H9 (cell line): ENCODE data around the gene TFDP3. TPM values are rescaled to one million over a fixed set of nuclear protein-coding genes. Genes with fewer than 3 reads are reported as not detected.
A peak's percentile ranks its signal among the peaks of the same experiment; 100 is the strongest.

Source experiments
- DNase-seq: peaks from one replicate; pipeline ENCODE4 v3.0.0-alpha.2; 2017
- H2AFZ ChIP-seq: one replicate; pipeline ENCODE4 v1.6.1; 2013; ENCODE audit warnings: mild to moderate bottlenecking, low read length, control low read depth, moderate library complexity
- H2AK5ac ChIP-seq: 2 replicates; pipeline ENCODE4 v1.6.1; 2013; ENCODE audit warnings: low read length, control low read depth, mixed read lengths; ENCODE audit not compliant: insufficient read length
- H2BK120ac ChIP-seq: one replicate; pipeline ENCODE4 v1.6.1; 2013; ENCODE audit warnings: low read depth, mild to moderate bottlenecking, low read length, control low read depth, inconsistent platforms; ENCODE audit not compliant: poor library complexity, severe bottlenecking
- H2BK12ac ChIP-seq: 2 replicates; pipeline ENCODE4 v1.6.1; 2013; ENCODE audit warnings: low read length, control low read depth, mixed read lengths, low read depth; ENCODE audit not compliant: insufficient read length
- H2BK15ac ChIP-seq: 2 replicates; pipeline ENCODE4 v1.6.1; 2013; ENCODE audit warnings: low read depth, low read length, control low read depth
- H2BK20ac ChIP-seq: one replicate; pipeline ENCODE4 v1.6.1; 2013; ENCODE audit warnings: low read depth, mild to moderate bottlenecking, low read length, control low read depth, inconsistent platforms; ENCODE audit not compliant: poor library complexity, severe bottlenecking
- H2BK5ac ChIP-seq: 2 replicates; pipeline ENCODE4 v1.6.1; 2013; ENCODE audit warnings: low read length, control low read depth, mixed read lengths; ENCODE audit not compliant: insufficient read length
- H3K14ac ChIP-seq: 2 replicates; pipeline ENCODE4 v1.6.1; 2013; ENCODE audit warnings: low read length, control low read depth; ENCODE audit not compliant: insufficient read depth
- H3K18ac ChIP-seq: 2 replicates; pipeline ENCODE4 v1.6.1; 2013; ENCODE audit warnings: low read depth, mild to moderate bottlenecking, mixed read lengths, low read length, control low read depth; ENCODE audit not compliant: insufficient read length
- H3K23ac ChIP-seq: 2 replicates; pipeline ENCODE4 v1.6.1; 2013; ENCODE audit warnings: low read length, control low read depth, mixed read lengths, low read depth; ENCODE audit not compliant: insufficient read length
- H3K23me2 ChIP-seq: 2 replicates; pipeline ENCODE4 v1.6.1; 2013; ENCODE audit warnings: low read depth, mild to moderate bottlenecking, mixed read lengths, low read length, control low read depth; ENCODE audit not compliant: insufficient read length, poor library complexity, severe bottlenecking
- H3K27ac ChIP-seq: 2 replicates; pipeline ENCODE4 v1.5.1; 2013; ENCODE audit warnings: low read length, control low read depth, mixed read lengths, low read depth; ENCODE audit not compliant: insufficient read length
- H3K27me3 ChIP-seq: 2 replicates; pipeline ENCODE4 v1.6.1; 2013; ENCODE audit warnings: low read length, control low read depth, inconsistent platforms; ENCODE audit not compliant: insufficient read depth
- H3K4ac ChIP-seq: 2 replicates; pipeline ENCODE4 v1.6.1; 2013; ENCODE audit warnings: low read depth, mild to moderate bottlenecking, control low read depth, inconsistent platforms, low read length, moderate library complexity
- H3K4me1 ChIP-seq: 2 replicates; pipeline ENCODE4 v1.6.1; 2013; ENCODE audit warnings: low read length, control low read depth, inconsistent platforms; ENCODE audit not compliant: insufficient read depth
- H3K4me2 ChIP-seq: 2 replicates; pipeline ENCODE4 v1.6.1; 2013; ENCODE audit warnings: low read length, control low read depth, mixed read lengths; ENCODE audit not compliant: insufficient read length, insufficient read depth
- H3K56ac ChIP-seq: 2 replicates; pipeline ENCODE4 v1.6.1; 2013; ENCODE audit warnings: low read depth, mild to moderate bottlenecking, mixed read lengths, low read length, control low read depth; ENCODE audit not compliant: insufficient read length
- H3K79me1 ChIP-seq: 2 replicates; pipeline ENCODE4 v1.6.1; 2013; ENCODE audit warnings: low read depth, mild to moderate bottlenecking, moderate library complexity, low read length, control low read depth, inconsistent platforms; ENCODE audit not compliant: insufficient read depth, poor library complexity, severe bottlenecking
- H3K79me2 ChIP-seq: 2 replicates; pipeline ENCODE4 v1.6.1; 2013; ENCODE audit warnings: low read length, control low read depth, inconsistent platforms; ENCODE audit not compliant: insufficient read depth
- H3K9ac ChIP-seq: 2 replicates; pipeline ENCODE4 v1.6.1; 2013; ENCODE audit warnings: low read length, control low read depth, mixed read lengths; ENCODE audit not compliant: insufficient read length; ENCODE audit errors: extremely low read depth
- H3K9me3 ChIP-seq: one replicate; pipeline ENCODE4 v1.6.1; 2013; ENCODE audit warnings: low read depth, low read length, inconsistent platforms; ENCODE audit not compliant: control insufficient read depth
- H3T11ph ChIP-seq: one replicate; pipeline ENCODE4 v1.6.1; 2013; ENCODE audit warnings: mild to moderate bottlenecking, low read length, control low read depth, inconsistent platforms
- H4K20me1 ChIP-seq: one replicate; pipeline ENCODE4 v1.6.1; 2013; ENCODE audit not compliant: control insufficient read depth, insufficient read length, insufficient read depth
- H4K5ac ChIP-seq: 2 replicates; pipeline ENCODE4 v1.6.1; 2013; ENCODE audit warnings: low read depth, mild to moderate bottlenecking, mixed read lengths, low read length, control low read depth; ENCODE audit not compliant: insufficient read length
- H4K8ac ChIP-seq: replicated peaks from 2 replicates; pipeline ENCODE4 v1.6.1; 2013; ENCODE audit warnings: low read length, control low read depth, mixed read lengths, low read depth; ENCODE audit not compliant: insufficient read length
- H4K91ac ChIP-seq: 2 replicates; pipeline ENCODE4 v1.6.1; 2013; ENCODE audit warnings: low read depth, mild to moderate bottlenecking, moderate library complexity, mixed read lengths, low read length, control low read depth; ENCODE audit not compliant: insufficient read length
- H3K27ac Mint-ChIP-seq, 3 experiments: 2 replicates in 2 of 3; 3 replicates in 1 of 3; pipeline ENCODE4 v1.8.0; 2020 to 2021; ENCODE audit warnings: mixed read lengths in 3 of 3, mild to moderate bottlenecking in 1 of 3, moderate library complexity in 1 of 3
- H3K27me3 Mint-ChIP-seq: 2 replicates; pipeline ENCODE4 v1.8.0; 2021; ENCODE audit warnings: low read depth, mild to moderate bottlenecking, moderate library complexity, mixed read lengths
- H3K36me3 Mint-ChIP-seq, 3 experiments: 2 replicates in 2 of 3; 3 replicates in 1 of 3; pipeline ENCODE4 v1.8.0; 2020 to 2021; ENCODE audit warnings: low read depth in 3 of 3, mixed read lengths in 3 of 3; ENCODE audit not compliant: insufficient read depth in 1 of 3
- H3K4me1 Mint-ChIP-seq, 2 experiments: 2 replicates each; pipeline ENCODE4 v1.8.0; 2020; ENCODE audit warnings: mixed read lengths in 2 of 2
- H3K4me3 Mint-ChIP-seq, 2 experiments: 2 replicates in 1 of 2; 3 replicates in 1 of 2; pipeline ENCODE4 v1.8.0; 2020 to 2021; ENCODE audit warnings: mild to moderate bottlenecking in 2 of 2, mixed read lengths in 2 of 2, moderate library complexity in 1 of 2
- H3K9me3 Mint-ChIP-seq, 2 experiments: 2 replicates in 1 of 2; 3 replicates in 1 of 2; pipeline ENCODE4 v1.8.0; 2020; ENCODE audit warnings: mild to moderate bottlenecking in 2 of 2, mixed read lengths in 2 of 2, moderate library complexity in 1 of 2
- WGBS: extraction: QIAGEN DNeasy Blood & Tissue Kit; methylation state at CpG from one replicate; pipeline ENCODE4 v1.1.7; 2013; ENCODE audit warnings: missing lambda C conversion rate, low lambda C conversion rate, mixed read lengths; ENCODE audit not compliant: insufficient read length; ENCODE audit errors: extremely low coverage; 5-methylcytosine and 5-hydroxymethylcytosine counted together
- total RNA-seq: library from RNA; stranded (reverse); gene quantifications from 2 replicates; pipeline ENCODE4 v1.2.1, GENCODE V29; 2021
- TF ChIP-seq, protein P1 (sequence below): fragments of 200-600 bp; sonication (generic); conservative IDR thresholded peaks from 3 replicates; pipeline ENCODE4 v1.8.0; 2021; ENCODE audit warnings: antibody characterized with exemption, mild to moderate bottlenecking

The TFDP3 gene
- total RNA-seq, 1 experiment from 2014 or later: not detected

DNA sequence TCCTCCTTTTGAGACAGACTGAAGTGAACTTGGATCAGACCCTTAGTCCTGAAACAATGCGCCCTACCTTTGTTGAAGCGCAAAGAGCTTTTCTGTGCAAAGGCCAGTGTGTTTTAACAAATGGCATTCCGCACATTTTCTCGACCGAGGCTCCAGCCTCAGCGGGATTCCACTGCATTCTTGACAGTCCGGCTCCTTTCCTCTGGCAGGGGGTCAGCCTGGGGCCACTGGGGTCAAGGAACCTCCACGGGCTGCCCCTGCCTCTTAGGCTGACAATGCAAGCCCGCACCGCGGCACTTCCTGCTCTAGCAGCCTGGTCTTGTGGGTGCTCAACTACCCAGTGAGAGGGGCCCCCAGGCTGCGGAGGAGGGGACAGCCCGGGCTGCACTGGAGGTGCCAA lies 47.2 kb upstream of the TFDP3 start:
- Histone ChIP-seq H4K20me1 (no peaks in the 10 kb centered on the region), H3K79me2 (no peaks in the 10 kb centered on the region), H2BK5ac (no peak overlapping the region), H3K9ac (no peak overlapping the region), H3K27ac (no peak overlapping the region), H3K56ac (no peak overlapping the region), H4K5ac (no peak overlapping the region), H4K91ac (no peak overlapping the region), H3K23ac (no peak overlapping the region), H3K18ac (no peak overlapping the region), H3K79me1 (no peaks in the 10 kb centered on the region), H2BK15ac (no peak overlapping the region), H3K23me2 (peaks cover 4% of the 10 kb centered on the region), H3K4me1 (peaks cover 3% of the 10 kb centered on the region; the same call in 1 of the 2 replicates), H3K9me3 (no peaks in the 10 kb centered on the region), H3K27me3 (no peaks in the 10 kb centered on the region), H3T11ph (no peak overlapping the region), H2AFZ (no peak overlapping the region), H2BK120ac (no peak overlapping the region), H2BK12ac (no peak overlapping the region), H4K8ac (no peak overlapping the region), H3K14ac (no peak overlapping the region), H2BK20ac (no peak overlapping the region), H3K4me2 (peak overlapping the region; percentile 23), H2AK5ac (no peak overlapping the region), H3K4ac (no peak overlapping the region)
- Mint-ChIP-seq H3K27me3 (peaks cover 5% of the 10 kb centered on the region; the same call in 1 of the 2 replicates), H3K27ac (peak overlapping the region in 2 of 3 experiments; percentile 72 to 86; a peak in 3 of 7 replicates), H3K36me3 (no peaks in the 10 kb centered on the region), H3K9me3 (no peaks in the 10 kb centered on the region), H3K4me3 (peak overlapping the region; percentile 30 to 33; a peak in 3 of 5 replicates), H3K4me1 (peaks cover 53 to 55% of the 10 kb centered on the region in 2 experiments)
- whole genome bisulfite sequencing: no CpG with 5 or more reads among the region's 13 CpGs
- TF ChIP-seq, protein P1, sequence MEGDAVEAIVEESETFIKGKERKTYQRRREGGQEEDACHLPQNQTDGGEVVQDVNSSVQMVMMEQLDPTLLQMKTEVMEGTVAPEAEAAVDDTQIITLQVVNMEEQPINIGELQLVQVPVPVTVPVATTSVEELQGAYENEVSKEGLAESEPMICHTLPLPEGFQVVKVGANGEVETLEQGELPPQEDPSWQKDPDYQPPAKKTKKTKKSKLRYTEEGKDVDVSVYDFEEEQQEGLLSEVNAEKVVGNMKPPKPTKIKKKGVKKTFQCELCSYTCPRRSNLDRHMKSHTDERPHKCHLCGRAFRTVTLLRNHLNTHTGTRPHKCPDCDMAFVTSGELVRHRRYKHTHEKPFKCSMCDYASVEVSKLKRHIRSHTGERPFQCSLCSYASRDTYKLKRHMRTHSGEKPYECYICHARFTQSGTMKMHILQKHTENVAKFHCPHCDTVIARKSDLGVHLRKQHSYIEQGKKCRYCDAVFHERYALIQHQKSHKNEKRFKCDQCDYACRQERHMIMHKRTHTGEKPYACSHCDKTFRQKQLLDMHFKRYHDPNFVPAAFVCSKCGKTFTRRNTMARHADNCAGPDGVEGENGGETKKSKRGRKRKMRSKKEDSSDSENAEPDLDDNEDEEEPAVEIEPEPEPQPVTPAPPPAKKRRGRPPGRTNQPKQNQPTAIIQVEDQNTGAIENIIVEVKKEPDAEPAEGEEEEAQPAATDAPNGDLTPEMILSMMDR: no peak
- peak; percentile 80 for DNase-seq
